GM21381 (cell line): ENCODE measurements around the gene SLC13A3.

ENCODE experiments used
- ATAC-seq: cut with Tn5 transposase; IDR thresholded peaks from one replicate; pipeline ENCODE4 v1.9.1; 2021; ENCODE audit warnings: mild to moderate bottlenecking, moderate library complexity; ENCODE audit not compliant: unreplicated experiment

Gene SLC13A3, protein sequence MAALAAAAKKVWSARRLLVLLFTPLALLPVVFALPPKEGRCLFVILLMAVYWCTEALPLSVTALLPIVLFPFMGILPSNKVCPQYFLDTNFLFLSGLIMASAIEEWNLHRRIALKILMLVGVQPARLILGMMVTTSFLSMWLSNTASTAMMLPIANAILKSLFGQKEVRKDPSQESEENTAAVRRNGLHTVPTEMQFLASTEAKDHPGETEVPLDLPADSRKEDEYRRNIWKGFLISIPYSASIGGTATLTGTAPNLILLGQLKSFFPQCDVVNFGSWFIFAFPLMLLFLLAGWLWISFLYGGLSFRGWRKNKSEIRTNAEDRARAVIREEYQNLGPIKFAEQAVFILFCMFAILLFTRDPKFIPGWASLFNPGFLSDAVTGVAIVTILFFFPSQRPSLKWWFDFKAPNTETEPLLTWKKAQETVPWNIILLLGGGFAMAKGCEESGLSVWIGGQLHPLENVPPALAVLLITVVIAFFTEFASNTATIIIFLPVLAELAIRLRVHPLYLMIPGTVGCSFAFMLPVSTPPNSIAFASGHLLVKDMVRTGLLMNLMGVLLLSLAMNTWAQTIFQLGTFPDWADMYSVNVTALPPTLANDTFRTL

DNA sequence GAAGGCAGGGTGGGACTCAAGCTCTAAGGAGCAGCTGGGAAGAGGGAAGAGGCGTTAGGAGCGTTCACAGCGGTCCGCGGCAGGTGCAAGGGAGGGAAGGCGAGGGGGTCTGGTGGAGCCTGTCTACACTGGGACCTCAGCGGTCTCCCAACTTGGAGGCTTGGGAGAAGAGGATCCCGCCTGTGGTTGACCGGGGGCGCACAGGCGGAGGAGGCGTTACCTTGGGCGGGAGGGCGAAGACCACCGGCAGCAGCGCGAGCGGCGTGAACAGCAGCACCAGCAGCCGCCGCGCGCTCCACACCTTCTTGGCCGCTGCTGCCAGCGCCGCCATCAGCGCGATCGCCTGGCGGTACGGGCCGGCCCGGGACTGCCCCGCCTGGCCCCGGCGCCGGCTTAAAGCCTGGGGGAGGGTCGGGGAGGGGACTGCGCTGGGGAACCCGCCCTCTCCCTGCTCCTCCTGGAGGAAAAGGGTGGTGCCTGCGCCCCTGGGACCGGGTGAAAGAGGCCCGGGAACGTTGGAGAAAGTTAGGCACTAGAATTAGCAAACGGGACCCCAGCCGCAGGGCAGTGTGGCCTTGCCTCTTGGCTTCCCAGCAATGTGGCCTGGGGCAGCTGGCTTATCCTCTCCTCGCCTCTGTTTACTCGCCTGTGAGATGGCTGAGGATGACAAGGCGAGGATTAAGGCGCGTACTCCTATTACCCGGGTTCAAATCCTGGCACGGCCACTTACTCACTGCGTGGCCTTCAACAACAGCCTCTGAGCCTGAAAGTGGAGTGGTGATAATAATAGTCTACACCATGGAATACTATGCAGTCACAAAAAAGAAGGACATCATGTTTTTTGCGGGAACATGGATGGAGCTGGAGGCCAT lies at the start of gene SLC13A3:
TSS of gene SLC13A3 (minus strand) at position 369 of the 872 bp plus-strand sequence. CDS start at position 331, 38 bp downstream.
- no peak for ATAC-seq

DNA sequence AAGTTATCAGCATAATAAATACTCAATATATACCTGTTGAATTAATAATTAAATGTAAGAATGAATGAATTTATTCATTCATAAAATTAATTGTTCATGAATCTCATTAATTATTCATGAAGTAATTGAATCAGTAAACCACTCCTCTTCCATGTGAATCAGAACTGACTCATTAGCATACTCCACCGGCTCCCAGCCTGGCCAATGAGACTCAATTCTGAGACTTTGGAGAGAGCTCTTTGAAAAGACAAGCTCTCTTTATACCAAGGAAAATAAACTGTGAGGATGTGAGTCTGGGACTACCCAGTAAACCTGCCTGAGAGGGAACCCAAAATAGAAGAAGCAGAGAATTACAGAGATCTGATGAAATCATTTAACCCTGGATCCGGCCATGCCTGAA lies 49.8 kb upstream of the SLC13A3 start:
- ATAC-seq = no peak

DNA sequence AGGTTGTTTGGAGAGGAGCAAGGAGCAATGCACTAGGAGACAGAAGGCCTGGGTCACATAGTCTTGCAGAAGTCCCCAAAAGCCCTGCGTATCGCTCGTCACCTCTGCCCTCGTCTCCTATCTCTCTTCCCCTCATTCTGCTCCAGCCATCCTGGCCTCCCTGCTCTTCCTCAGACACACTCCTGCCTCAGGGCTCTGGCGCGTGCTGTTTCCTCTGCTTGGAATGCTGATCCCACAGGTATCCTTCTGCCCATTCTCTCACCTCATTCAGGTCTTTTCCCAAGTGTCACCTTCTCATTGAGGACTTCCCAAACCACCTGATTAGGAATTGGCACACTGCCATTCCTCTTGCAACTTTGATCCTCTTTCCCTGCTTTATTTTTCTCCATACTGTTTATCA lies 49.2 kb upstream of the SLC13A3 start:
- no peak for ATAC-seq

DNA sequence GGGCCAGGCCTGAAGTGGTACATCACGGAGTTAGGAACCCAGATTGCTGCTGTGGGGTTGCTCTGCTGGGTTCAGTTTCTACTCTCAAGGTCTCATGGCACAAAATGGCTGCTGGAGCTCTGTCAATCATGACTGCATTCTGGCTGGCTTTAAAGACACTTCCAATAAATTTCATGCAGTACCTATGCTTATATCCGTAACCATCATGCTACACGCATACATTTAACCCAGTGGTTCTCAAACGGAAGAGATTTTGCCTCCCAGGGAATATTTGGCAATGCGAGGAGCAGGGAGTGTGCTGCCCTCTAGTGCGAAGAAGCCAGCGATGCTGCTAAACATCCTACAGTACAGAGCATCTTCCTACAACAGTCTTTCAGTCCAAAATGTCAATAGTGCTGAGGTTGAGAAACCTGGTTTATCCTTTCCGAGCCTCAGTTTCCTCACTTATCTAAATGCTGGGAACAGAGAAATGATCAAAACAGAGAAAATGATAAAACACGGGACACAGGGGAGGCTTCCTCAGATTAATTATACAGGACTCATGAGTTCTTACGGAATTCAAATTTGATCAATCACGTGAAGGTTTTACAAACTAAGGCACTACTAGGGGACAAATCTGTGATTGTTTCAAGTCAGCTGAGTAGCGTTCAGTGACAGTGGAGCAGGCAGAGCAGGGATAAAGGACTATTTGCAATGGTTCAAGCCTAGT lies 48.5 kb upstream of the SLC13A3 start:
- no peak for ATAC-seq

DNA sequence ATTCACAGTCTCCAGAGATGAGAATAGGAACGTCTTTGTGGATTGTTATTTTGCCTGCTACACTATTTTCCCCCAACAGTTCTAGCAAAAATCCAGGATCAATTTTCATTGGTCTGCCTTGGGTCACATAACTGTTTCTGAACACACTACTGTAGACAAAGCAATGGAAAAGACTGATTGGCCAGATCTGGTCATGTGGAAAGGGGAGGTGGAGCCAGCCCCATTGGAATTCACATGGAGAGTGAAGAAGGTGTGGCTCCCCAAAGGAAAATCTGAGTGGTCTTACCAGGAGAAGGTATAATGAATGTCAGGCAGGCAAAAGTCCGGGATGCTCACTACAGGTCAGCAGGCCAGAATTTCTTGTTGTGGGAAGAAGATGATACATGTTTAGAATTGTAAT lies 47.5 kb upstream of the SLC13A3 start:
- no peak for ATAC-seq

DNA sequence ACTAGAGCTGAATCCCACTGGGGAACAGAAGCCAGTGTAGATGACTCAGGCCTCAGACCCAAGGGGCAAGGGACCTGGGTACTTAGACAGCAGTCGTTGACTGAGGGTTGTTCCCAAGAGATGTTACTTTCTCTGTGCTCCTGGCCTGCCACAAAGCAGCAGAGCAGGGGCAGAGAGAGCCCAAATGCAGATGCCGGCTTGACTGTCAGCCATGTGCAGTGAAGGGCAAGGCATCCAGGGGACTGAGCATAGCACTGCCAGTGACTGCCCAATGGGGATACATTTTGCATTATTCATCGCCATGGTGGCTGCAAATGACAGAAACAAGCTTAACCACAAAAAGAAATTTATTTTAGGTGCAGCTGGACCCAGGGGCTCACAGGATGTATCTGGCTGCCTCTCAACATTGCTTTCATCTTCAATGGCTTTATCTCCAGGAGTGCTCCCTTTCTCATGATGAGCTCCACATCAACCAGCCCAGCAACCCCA lies 45.6 kb upstream of the SLC13A3 start:
- ATAC-seq = no peak

DNA sequence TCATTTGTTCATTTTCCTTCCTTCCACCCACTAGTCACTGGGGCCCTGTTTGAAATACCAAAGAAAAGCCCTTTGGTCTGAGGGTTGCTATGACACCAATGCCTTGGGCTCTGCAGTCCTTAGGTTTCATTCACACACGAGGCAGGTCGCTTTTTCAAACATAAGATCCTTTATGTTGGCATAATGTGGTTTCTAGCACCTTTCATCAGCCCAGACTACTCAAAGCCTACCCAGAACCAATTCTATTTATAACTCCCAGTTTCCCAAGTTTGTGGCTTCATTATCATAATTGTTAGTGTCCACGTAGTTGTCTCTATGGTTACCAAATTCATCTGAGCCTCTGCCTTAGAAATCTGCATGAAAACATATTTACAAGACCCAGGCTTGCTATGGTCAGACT lies 44.6 kb upstream of the SLC13A3 start:
- no peak for ATAC-seq

DNA sequence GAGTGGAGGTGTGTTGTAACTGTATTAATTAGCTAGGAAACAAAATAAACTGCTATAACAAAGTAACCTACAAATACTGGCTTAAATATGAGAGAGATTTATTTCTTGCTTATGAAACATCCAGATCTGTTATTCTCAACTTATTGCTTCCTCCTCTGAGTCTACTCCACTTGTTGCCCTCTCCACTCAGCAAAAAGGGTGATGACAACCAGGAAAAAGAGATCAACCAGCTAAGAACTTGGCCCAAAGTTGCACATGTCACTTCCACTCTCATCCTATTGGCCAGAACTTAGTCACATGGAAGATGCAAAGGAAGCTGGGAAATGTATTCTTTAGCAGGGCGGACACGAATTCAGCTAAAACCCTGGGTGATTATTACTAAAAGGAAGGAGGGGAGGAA lies 43.2 kb upstream of the SLC13A3 start:
- ATAC-seq = no peak

DNA sequence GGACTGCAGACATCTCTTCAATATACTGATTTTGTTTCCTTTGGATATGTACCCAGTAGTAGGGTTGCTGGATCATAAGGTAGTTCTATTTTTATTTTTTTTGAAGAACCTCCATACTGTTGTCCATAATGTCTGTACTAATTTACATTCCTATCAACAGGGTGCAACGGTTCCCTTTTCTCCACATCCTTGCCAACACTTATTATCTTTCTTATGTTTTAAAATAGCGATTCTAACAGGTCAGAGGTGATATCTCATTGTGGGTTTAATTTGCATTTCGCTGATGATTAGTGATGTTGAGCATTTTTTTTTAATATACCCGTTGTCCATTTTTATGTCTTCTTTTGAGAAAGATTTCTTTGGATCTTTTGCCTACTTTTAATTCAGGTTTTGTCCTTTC lies 39.9 kb upstream of the SLC13A3 start:
- no peak for ATAC-seq

DNA sequence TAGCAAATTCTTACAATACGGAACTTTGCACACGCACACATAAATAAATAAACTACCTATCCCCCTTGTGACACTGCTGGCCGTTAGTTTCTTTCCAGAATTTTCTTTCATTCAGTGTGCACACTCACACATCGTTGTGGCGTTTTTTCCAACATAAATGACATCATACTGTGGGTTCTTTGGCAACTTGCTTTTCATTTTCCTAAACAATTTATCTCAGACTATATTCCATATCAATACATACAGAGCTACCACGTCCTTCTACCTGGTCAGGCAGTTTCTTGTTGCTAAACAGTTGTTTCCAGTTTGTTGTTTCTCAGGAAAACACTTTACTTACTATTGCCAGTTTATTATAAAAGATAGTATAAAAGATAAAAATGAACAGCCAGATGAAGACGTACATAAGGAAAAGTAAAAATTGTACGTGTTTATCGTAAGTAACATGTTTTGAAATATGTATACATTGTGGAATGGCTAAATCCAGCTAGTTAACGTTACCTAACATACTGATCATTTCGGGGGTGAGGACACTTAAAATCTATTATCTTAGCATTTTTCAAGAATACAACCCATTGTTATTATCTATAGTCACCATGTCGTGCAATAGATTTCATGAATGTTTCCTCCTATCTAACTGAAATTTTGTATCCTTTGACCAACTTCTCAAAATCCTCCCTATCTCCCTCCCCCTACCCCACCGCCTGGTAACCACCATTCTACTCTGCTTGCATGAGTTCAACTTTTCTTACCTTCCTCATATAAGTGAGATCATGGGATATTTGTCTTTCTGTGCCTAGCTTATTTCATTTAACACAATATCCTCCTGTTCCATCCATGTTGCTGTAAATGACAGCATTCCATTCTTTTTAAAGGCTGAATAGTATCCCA lies 39.2 kb upstream of the SLC13A3 start:
- no peak for ATAC-seq

DNA sequence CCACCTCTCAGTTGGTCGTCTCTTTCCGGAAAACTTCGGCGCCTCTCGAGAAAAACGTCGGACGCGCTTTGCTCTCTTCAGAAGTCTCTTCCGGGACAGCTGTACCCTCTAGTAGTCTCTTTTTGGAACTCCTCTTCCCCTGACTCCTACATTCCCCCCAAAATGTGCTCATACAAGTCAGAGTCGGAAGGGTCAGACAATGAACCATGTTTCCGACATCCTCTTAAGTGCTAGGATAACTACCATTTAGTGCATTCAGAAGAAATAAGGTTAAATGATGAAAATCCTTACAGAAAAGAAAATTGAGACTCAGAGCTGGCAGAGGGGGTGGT lies 38.5 kb upstream of the SLC13A3 start:
- ATAC-seq = no peak

DNA sequence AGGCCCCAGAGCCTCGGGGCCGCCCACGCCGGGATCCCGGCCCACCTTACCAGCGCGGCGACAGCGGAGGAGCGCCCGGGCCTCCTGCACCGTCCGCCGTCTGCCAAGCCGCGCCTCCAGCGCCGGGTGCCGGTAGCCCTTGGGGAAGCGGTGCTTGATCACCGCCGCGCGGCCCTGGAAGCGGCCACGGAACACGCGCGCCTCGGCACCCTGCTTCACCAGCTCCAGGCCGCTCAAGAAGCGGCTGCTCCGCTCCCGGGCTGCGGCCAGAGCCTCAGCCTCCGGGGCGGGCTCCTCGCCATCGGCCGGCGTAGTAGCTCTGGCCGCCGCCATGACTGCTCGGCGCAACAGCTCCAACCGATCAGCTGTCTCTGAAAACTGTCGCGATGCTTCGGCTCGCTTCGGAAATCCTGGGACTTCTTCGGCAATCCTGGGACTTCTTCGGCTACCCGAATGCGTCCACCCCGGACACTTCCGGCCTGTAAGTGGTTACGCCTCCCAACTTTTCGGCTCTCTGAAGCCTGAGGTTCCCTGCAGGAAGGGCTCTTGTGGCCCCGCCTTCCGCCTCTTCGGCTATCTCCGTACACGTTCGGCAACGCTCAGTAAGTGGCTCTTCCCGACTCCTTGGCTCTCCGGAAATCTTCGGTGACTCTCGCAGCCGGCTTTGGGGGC lies 38.0 kb upstream of the SLC13A3 start, which contains the start of gene TP53RK:
TSS of gene TP53RK (minus strand) at position 363 of the 672 bp plus-strand sequence. CDS start at position 333, 30 bp downstream.
- ATAC-seq = peak; percentile 91

DNA sequence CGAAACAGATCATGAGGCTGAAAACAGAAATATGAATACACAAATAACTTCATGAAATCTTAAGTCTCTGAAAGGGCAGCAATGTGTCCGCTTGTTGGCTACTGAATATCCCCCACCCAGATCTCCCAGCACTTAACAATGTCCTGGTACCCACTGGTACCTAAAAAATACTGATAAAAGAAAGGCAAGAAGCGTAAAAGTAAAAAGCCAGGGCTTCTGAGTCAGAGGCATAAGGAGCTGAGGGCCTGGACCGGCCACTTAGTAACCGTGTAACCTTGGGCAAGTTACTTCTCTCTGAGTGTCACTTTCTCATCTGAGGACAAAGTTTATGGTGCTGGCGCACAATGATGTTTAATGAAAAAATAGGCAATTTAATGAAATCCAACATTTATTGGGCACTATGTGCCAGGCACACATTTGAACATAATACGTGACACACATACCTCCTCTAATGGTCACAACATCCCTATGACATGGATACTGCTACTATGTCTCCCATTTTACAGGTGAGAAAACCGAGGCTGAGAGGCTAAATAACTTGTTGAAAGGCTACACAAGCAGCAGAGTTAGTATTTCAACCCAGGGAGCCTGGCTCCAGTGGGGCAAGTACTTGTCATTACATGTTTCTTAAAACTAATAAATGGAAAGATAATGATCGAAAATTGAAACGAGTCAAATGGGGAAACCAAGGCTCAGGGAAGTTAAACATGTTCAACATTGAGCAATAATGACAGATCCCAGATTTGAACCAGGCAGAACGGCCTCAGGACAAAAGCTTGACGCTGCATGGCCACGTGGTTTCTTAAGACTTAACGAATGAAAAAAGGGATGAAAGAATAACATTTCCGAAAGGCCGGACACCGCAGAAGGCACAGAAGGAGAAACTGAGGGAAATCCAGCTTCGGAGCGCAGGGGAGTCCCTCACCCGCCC lies 37.2 kb upstream of the SLC13A3 start:
- ATAC-seq = no peak

DNA sequence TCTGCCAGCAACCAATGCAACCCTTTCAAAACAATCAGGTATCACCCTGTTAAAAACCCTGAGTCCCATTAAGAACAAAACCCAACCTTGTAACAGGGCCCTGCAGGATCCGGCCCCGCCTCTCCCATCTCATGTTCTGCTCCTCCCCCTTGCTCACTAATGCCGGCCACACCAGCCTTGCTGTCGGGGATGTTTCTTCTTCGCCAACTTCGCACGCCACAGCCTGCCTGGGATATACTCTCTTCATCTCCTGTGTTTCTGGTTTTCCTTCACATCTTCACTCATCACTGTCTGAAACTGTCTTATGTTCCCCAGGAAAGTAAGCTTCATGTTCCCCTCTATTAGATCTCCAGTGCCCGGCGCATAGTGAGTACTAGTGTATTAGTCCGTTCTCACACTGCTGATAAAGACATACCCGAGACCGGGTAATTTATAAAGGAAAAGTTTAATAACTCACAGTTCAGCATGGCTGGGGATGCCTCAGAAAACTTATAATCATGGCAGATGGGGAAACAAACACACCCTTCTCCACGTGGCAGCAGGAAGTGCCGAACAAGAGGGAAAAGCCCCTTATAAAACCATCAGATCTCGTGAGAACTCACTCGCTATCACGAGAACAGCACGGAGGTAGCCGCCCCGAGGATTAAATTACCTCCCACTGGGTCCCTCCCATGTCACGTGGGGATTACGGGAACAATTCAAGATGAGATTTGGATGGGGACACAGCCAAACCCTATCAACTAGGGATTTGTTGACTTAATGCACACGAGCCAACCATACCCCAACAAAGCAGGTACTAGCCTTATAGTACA lies 32.9 kb upstream of the SLC13A3 start:
- ATAC-seq = no peak

DNA sequence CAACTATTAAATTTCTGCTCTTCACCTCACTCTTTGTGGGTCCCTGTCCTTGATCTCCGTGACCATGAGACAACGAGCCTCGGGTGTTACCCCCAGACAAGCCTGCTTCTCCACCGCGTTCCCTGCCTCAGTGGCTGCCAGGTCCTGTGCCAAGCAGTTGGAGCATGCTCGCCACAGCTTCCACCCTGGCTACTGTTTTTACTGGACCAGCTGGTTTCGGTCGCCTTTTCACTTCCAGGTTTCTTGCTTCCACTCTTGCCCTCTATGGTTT lies 32.3 kb upstream of the SLC13A3 start:
- ATAC-seq = no peak

DNA sequence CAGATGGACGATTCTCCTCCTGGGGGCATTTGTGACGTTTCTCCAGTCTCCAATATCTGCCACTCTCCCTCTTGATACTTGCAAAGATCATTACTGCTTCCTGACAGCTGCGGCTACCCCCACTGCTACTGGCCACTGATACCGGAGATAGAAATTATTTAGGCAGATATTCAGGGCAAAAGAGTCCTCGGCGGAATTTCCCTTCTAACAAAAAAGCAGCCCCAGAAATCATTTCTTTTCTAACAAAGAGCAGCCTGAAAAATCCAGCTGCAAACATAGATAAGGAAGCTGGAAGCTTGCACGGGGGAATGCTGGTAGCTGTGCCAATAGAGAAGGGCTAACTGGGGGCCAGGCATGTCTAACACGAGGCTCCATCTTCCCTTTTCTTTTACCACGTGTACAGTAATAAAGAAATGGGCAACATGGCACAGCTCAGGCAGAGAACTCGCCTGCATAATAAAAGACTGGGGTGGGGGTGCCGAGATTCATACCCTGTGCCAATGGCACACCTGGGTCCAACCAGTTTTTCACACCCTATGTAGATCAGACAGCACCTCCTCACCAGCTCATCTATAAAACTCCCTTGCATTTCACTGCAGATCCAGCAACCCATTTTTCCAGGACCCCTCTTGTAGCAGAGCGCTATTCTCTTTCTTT lies 31.9 kb upstream of the SLC13A3 start:
- ATAC-seq = no peak
